DND-41 (cell line): ENCODE measurements around the gene LLGL2.

Source experiments
- EZH2 ChIP-seq: IDR thresholded peaks from 3 replicates; pipeline ENCODE4 v1.6.1; 2012; ENCODE audit warnings: borderline replicate concordance, low read depth, mild to moderate bottlenecking, moderate library complexity, low read length, inconsistent platforms; ENCODE audit not compliant: severe bottlenecking
- TF ChIP-seq, protein P1 (sequence below): IDR thresholded peaks from 2 replicates; pipeline ENCODE4 v1.5.1; 2012; ENCODE audit warnings: borderline replicate concordance, low read length, moderate library complexity, mild to moderate bottlenecking; ENCODE audit not compliant: poor library complexity, severe bottlenecking; ENCODE audit errors: extremely low read depth

DNA sequence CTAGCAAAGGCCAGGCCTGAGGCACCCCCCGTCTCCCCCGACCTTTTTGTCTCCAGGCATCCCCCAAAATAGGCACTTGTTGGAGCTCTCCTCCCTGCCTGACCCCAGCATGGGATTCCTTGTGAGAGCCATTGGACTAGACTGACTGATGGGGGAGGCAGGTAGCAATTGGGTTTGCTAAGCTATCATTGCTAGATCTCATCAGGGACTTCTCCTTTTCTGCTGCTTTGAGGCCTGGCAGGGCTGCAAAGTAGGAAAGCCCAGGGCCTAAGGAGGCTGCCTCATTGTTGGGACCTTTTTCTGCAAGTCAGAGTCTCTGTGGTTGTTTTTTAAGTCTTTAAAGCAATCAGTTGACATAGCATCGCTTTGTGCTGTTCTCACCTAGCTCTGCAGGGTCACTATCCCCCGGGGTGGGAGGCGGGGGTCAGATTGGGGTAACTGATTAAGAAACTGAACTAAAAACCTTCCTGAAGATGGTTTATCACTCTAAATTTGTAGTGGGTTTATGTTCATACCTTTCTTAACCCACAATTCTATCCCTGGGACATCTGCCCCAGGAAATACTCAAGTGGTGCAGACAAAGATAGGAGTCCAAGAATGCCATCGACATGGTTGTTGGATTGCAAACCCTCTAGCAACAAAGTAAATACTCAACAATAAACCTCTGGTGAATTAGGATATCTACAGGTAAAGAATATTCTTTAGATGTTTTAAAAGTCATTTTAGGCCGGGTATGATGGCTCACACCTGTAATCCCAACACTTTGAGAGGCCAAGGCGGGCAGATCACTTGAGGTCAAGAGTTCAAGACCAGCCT, 28.0 kb downstream of the LLGL2 start:
- TF ChIP-seq EZH2: no peak
- TF ChIP-seq, protein P1, sequence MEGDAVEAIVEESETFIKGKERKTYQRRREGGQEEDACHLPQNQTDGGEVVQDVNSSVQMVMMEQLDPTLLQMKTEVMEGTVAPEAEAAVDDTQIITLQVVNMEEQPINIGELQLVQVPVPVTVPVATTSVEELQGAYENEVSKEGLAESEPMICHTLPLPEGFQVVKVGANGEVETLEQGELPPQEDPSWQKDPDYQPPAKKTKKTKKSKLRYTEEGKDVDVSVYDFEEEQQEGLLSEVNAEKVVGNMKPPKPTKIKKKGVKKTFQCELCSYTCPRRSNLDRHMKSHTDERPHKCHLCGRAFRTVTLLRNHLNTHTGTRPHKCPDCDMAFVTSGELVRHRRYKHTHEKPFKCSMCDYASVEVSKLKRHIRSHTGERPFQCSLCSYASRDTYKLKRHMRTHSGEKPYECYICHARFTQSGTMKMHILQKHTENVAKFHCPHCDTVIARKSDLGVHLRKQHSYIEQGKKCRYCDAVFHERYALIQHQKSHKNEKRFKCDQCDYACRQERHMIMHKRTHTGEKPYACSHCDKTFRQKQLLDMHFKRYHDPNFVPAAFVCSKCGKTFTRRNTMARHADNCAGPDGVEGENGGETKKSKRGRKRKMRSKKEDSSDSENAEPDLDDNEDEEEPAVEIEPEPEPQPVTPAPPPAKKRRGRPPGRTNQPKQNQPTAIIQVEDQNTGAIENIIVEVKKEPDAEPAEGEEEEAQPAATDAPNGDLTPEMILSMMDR: no peak
